GM21381 (cell line): ENCODE data around the gene KMT5B.

Experiments used
- ATAC-seq: cut with Tn5 transposase; IDR thresholded peaks from one replicate; pipeline ENCODE4 v1.9.1; 2021; ENCODE audit warnings: mild to moderate bottlenecking, moderate library complexity; ENCODE audit not compliant: unreplicated experiment

KMT5B gene

GRCh38 chr11:68146704-68147474 lies 66.2 kb downstream of the KMT5B start:
- no peak for ATAC-seq

- ATAC-seq, result no peak
These were observed 67.0 kb downstream of the KMT5B start for GRCh38 chr11:68146010-68146540.

DNA sequence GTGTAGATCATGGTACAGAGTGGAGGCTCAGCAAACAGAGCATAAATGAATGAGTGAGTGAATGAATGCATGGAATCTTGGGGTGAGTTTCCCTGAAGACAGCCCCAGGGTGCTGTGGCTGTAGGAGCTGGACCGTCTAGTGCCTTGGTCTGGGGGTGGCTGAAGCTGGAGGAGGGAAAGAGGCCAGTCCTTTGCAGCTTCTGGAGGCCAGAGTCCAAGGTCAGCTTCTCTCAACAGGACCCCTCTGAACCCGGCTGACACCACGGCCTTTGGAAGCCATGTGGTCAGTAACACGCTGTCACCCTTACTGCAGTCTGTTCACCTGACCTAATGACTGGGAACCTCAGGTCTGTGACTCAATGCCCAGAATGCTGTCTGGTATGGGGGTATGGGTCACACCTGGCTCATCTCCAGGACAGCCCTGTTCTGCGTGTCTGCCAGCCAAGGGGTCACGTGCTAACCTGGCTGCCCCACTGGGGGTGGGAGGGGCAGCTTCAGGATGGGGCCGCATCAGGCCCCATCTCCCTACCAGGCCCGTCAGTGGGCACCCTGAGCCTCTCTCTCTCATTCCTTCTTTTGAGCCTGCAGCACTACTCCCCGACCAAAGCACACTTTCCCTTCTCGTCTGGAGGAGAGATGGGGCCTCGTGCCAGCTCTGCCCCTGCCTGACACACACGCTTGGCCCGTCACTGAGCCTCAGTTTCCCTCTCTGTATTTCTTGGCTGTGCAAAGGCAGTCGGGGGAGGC lies 67.8 kb downstream of the KMT5B start:
- ATAC-seq, result no peak

GRCh38 chr11:68143310-68143689 lies 69.8 kb downstream of the KMT5B start:
- no peak for ATAC-seq

DNA sequence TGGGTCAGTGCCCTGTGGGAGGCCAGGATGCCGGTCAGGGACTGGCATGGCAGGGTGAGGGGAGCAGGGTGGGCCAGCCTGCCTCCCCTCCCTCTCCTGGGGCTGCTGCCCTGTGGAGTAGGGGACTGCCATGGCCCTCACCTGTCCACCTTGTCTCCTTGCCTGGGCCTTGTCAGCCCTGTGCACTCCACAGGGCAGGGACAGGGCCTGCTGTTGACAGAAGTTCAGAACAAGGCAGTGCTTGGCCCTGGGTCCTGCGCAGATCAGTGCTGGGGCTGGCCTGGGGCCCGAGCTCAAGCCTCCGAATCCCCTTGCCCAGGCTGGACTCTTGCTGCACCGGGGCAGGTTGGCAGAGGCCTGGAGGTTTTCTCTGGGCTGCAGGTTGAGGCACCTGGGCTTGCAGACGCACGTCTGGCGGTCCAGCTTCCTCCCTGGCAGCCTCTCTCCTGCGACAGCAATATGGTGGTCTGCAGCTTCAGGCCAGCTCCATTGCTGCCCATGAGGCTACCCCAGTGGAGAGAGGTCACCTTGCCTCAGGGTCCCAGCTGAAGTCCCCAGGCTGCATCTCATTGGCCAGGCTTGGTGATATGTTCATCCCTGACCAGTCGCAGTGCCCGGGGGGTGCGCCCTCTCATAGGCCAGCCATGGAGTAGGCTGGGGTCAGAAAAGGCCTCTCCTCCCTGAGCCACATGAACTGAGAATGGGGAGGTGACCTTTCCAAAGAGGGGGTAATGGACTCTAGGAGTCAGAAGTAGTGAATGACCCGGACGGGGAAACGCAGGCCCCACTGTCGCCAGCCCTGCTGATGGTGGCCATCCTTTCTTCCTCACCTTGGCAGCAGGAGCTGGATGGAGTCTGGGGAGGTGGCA lies 70.4 kb downstream of the KMT5B start:
- ATAC-seq, result no peak

- no peak for ATAC-seq
These were observed 71.1 kb downstream of the KMT5B start for GRCh38 chr11:68142028-68142412.

DNA sequence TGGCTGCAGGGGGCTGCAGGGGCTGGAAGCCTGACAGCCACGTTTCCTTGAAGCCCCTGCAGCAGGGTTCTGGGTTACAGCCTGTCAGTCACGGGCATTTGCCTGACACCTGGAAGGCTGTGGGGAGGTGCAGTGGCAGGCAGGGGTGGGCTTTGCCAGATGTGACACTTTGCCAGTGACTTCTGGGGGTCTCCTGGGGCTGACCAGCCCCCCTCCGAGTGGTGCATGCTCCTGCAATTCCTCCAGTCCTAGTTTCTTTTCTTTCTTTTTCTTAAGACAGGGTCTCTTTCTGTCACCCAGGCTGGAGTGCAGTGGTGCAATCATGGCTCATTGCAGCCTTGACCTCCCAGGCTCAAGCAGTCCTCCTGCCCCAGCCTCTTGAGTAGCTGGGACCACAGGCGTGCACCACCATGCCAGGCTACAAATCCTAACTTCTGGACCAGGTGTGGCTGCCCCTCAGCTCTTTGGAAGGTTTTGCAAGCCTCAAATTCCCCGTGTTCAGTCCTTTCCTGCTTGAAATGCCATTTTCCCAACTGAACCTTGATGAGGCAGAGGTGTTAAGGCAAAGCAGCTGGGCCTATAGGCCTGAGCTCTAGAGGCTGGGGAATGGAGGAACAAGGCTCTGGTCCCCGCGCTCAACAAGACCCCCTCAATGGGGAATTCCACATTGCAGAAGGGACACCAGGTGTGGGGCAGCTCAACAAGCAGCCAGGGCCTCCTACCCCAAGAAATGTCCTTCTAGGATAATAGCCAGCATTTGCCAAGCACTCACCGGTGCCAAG lies 71.7 kb downstream of the KMT5B start:
- no peak for ATAC-seq

DNA sequence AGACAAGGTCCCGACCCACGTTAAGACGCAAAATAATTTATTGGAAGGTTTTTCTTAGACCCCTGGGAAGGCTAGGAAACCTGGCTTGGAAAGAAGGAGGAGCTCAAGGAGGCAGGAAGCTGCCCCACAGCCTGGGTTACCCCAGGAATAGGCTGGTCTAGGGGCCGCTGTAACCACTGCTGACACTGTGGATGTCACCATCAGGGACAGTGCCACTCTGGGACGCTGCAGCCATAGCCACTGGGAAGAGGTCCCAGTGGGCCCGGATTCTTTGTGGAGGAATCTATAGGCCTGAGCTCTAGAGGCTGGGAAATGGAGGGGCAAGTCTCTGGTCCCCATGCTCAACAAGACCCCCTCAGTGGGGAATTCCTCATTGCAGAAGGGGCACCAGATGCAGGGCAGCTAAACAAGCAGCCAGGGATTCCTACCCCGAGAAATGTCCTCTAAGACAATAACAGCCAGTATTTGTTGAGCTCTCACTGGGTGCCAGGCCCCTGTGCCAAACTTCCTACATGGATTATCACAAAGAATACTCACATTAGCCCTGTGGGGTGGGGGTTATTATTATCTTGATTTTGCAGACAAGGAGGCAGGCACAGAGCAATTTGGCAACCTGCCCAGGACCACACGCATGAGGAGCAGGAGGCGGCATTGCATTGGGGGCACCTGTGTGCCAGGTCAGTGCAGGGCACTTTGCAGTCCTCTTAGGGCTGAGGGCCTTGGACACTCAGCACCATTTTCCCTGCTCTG lies 72.4 kb downstream of the KMT5B start:
- ATAC-seq, result no peak

GRCh38 chr11:68138237-68138636 lies 74.9 kb downstream of the KMT5B start:
- no peak for ATAC-seq

DNA sequence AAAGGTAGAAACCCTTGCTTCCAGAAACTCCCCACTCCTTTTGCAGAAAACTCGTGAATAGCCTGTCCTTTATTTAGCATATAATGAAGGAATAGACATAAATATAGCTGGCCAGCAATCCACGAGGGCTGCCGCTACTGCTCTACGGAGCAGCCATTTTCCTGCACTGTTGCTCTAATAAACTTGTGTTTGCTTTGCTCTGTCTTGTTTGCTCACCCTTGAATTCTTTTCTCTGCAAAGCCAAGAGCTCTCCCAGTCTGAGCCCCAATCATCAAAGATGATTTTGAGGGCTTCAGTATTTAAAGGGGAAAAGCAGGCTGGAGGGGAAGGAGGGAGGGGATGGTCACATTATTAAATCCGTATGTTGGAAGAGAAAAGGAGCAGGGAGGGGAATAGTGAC lies 75.3 kb downstream of the KMT5B start:
- ATAC-seq, result no peak

DNA sequence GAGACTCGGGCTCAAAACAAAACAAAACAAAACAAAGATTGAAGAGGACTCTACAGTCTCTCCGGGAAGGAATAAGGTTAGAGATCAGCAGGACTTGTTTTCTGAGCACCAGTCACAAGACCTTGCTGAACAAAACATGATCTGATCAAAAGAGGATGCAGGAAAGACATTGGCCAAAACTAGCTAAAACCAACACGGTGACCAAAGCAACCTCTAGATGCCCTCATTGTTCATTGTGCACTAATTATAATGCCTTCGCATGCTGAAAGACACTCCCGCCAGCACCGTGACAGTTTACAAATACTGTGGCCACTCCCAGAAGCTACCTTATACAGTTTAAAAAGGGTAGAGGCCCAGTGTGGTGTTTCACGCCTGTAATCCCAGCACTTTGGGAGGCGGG lies 76.2 kb downstream of the KMT5B start:
- no peak for ATAC-seq

GRCh38 chr11:68135161-68135560 lies 77.9 kb downstream of the KMT5B start:
- ATAC-seq, result no peak

- no peak for ATAC-seq
These were observed 79.3 kb downstream of the KMT5B start for GRCh38 chr11:68133761-68134160.

DNA sequence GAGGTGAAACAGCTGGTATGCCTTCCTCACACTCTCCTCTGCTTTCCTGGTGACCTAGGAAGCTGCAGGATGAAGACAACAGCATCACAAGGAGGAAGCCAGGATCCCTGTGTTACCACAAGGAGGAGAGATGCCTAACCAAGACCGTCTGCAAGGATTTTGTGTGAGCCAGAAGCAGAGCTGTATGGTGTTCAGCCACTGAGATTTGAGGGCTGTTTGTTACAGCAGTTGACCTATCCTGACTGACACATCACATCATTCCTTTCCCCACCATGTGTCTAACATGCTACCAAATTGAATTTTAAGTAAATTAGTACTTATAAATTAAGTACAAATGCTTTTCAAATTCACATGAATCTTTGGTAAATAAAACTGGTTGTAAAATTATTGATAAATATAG lies 83.0 kb downstream of the KMT5B start:
- no peak for ATAC-seq

DNA sequence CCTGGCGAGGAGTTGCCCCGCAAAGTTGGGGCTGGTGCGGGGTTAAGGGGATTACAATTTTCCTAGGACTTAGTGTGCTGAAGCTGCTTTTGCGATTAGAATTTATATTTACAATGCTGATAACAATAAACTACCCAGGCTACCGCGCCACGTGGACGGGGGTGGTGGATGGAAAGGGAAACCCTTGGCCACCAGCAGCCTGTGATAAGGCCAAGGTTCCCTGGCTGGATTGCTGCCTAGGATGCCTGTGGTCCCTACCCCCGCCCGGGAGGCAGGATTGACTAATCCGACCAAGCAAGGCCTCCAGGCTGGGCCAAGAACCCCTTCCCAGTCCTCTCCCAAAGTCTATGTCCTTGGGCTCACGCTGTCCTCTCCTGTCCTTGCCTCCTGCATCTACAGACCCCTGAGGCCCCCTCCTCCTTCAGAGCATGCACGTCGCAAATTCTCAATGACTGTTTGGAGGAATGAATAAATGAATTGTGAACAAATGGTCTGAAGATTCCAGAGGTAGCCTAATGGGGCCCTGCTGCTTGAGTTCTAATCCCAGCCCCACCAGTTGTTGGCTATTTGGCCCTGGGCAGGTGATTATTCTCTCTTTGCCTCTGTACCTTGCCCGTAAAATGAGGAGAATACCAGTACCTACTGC lies 84.3 kb downstream of the KMT5B start:
- no peak for ATAC-seq

DNA sequence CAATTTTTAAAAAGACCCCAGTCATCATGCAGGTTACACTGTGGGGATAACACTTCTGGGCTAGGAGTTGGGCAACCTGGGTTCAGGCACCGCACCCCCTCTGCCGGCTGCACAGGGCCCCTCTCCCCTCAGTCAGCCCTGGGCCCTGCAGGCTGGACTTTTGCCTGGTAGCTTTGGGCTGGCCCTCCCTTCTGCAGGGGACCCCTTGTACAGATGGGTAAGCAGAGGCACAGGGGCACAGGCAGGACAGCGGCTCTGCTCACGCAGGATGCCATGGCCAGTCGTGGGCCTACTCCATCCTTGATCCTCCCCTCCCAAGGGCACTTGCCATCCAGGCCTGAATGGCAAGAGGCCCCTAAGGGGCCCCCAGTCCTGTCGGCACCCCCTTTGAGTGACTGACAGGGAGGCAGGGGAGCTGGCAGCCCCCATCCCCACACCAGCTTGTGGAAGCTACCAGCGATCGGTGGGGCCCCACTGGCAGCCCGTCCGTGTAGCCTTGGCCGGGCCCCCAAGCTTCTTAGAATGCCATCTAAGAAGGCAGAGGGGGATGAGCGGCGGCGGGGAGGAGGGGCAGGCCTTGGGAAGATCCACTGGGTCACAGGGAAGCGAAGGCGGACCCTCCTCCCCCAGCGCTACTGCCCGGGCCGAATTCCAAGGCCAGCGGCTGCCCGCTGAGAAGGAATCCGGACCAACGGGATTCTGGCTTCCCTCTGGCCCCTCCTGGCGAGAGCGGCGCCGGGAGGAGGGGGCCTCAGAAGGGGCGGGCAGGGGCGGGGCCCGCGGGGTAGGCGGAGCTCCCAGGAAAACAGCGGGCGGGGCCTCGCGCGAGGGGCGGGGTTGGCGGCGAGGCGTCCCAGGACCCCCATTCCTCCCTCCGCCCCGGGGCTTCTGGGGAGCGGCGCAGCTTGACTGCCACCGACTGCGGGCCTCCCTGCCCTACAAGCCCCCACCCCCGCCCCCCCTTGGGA lies 85.1 kb downstream of the KMT5B start:
- ATAC-seq, result no peak

GRCh38 chr11:68125164-68125563 lies 87.9 kb downstream of the KMT5B start:
- no peak for ATAC-seq

DNA sequence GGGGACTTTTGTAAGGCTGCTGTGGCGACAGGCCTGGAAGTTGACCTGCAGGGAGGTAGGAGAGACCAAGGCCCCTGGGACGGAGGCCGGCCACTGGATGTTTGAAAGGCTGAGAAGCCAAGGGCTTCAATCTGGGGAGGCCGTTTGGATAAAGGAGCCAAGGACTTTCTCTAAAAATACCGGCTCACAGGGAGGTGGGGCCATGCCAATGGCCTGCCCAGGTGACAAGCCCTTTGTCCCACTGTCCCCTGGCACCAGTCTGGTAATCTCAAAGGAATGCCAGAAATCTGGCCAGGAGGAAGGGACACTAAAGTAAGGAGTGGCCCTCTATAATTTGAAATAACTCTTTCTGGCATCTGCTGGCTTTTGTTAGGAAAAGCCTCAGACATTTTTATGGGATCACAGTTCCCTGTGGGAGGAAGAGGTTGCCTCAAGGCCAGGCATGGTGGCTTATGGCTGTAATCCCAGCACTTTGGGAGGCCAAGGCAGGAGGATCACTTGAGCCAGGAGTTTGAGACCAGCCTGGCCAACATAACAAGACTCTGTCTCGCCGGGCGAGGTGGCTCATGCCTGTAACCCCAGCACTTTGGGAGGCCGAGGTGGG lies 90.1 kb downstream of the KMT5B start:
- ATAC-seq, result no peak
